ENCODE measurements around the gene MTTP. TPM values are rescaled to one million over a fixed set of nuclear protein-coding genes. Genes with fewer than 3 reads are reported as not detected.
"Not testable (repeated sequence)": the region's sequence is repeated elsewhere in the genome, so short reads cannot be mapped to it uniquely, and the experiment has no call there.

The MTTP gene
- total RNA-seq: 1 to 10 TPM in 1 of 2 donors, not detected in 1; 1.5 TPM

DNA sequence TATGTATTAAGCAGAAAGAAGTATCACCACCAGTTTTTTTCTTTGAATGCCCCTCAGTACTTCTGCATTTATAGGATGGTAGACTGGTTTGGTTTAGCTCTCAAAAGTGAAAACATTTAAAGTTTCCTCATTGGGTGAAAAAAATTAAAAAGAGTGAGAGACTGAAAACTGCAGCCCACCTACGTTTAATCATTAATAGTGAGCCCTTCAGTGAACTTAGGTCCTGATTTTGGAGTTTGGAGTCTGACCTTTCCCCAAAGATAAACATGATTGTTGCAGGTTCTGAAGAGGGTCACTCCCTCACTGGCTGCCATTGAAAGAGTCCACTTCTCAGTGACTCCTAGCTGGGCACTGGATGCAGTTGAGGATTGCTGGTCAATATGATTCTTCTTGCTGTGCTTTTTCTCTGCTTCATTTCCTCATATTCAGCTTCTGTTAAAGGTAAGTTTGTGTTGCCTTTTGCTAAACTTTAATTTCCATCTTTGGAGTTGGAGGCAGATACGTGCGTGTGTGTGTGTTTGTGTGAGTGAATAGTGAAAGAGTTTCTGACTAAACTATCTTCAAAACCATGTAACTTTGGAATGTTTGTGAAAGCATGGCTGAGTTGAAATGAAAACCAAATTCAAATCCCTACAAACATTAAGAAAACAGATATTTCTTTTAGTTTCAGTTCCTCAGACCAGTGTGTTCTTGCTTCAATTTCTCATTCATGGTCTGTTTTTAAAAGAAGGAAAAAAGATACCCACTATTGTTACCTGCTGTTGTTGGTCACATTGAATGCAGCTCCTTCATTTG, at the start of gene MTTP:
MTTP (plus strand) TSS at position 295 of the 795 bp plus-strand sequence; CDS start at position 381, 86 bp downstream.
- Histone ChIP-seq H3K36me3 (no peaks in the 10 kb centered on the region), H3K4me3 (no peak within 1 kb of the TSS), H3K4me1 (replicated peaks) (no peaks in the 10 kb centered on the region), H3K27me3 (replicated peaks; ENCODE audit: insufficient read depth) (no peaks in the 10 kb centered on the region), H3K9me3 (no peaks in the 10 kb centered on the region), H3K27ac (no peak within 1 kb of the TSS)
- intact Hi-C loops (cut with DNase I): no loop called here
- DNase-seq (ENCODE audit: low spot score): no peak
- WGBS: 69% methylated on average over 3 of the region's 3 CpGs
- TF ChIP-seq CTCF (IDR thresholded peaks at IDR 0.05): no peak

- no peak for DNase-seq (ENCODE audit: low spot score)
- no peaks in the 10 kb centered on the region for H3K27me3 ChIP-seq (replicated peaks; ENCODE audit: insufficient read depth)
- H3K4me1 ChIP-seq (replicated peaks): no peaks in the 10 kb centered on the region
- TF ChIP-seq POLR2AphosphoS5 (IDR thresholded peaks at IDR 0.05) (no peak), CTCF (IDR thresholded peaks at IDR 0.05) (no peak), POLR2A (IDR thresholded peaks at IDR 0.05) (no peak)
- H3K9me3 ChIP-seq: no peaks in the 10 kb centered on the region
- intact Hi-C loops (cut with DNase I): no loop called here
- H3K36me3 ChIP-seq: no peaks in the 10 kb centered on the region
- no peak overlapping the region for H3K27ac ChIP-seq
- H3K4me3 ChIP-seq: no peak overlapping the region
Measured at GRCh38 chr4:99529228-99529627, 45.4 kb upstream of the MTTP start.

DNA sequence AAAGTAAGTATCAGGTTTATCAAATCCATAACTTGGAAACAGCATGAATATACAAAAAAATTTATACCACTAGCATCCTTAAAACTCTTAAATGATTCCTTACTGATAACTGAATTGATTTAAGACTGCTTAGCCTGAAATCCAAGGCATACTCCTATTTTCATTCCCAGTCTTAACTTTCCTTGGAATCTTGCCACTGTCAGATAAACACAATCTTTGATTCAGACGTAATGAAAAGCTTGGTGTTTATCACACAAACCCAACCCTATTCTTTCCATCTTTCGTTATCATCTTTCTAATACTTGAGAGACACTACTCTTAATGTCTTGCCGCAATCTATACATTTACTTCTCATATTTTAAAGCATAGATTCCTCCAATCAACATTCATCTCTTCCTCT, 44.7 kb upstream of the MTTP start:
- Histone ChIP-seq H3K36me3 (no peaks in the 10 kb centered on the region), H3K4me1 (replicated peaks) (no peaks in the 10 kb centered on the region), H3K4me3 (no peak overlapping the region), H3K9me3 (no peaks in the 10 kb centered on the region), H3K27ac (no peak overlapping the region), H3K27me3 (replicated peaks; ENCODE audit: insufficient read depth) (no peaks in the 10 kb centered on the region)
- intact Hi-C loops (cut with DNase I): no loop called here
- no peak for TF ChIP-seq CTCF (IDR thresholded peaks at IDR 0.05)
- no peak for TF ChIP-seq POLR2A (IDR thresholded peaks at IDR 0.05)
- TF ChIP-seq POLR2AphosphoS5 (IDR thresholded peaks at IDR 0.05): no peak
- DNase-seq (ENCODE audit: low spot score): no peak
- WGBS: 50% methylated on average over 3 of the region's 3 CpGs

- H3K27ac ChIP-seq; H3K4me1 ChIP-seq (replicated peaks); H3K9me3 ChIP-seq; DNase-seq (ENCODE audit: low spot score); intact Hi-C loops (cut with DNase I); H3K27me3 ChIP-seq (replicated peaks; ENCODE audit: insufficient read depth); H3K4me3 ChIP-seq; H3K36me3 ChIP-seq: not testable (repeated sequence)
- WGBS: 86% methylated on average over 3 of the region's 3 CpGs
Measured at GRCh38 chr4:99534699-99535098, 39.9 kb upstream of the MTTP start.

- WGBS: 55% methylated on average over 1 of the region's 2 CpGs
Measured at GRCh38 chr4:99536271-99536670, 38.4 kb upstream of the MTTP start.

More at GRCh38 chr4:99536271-99536670, 38.4 kb upstream of the MTTP start:
- Histone ChIP-seq H3K27ac (no peak overlapping the region), H3K4me1 (replicated peaks) (no peaks in the 10 kb centered on the region), H3K4me3 (no peak overlapping the region), H3K27me3 (replicated peaks; ENCODE audit: insufficient read depth) (no peaks in the 10 kb centered on the region), H3K36me3 (no peaks in the 10 kb centered on the region), H3K9me3 (no peaks in the 10 kb centered on the region)
- no peak for DNase-seq (ENCODE audit: low spot score)
- intact Hi-C loops (cut with DNase I): no loop called here
- no peak for TF ChIP-seq POLR2A (IDR thresholded peaks at IDR 0.05)
- no peak for TF ChIP-seq CTCF (IDR thresholded peaks at IDR 0.05)
- no peak for TF ChIP-seq POLR2AphosphoS5 (IDR thresholded peaks at IDR 0.05)
